Transverse colon (tissue), 4 donors: ENCODE data around the gene CKB.

Experiments used
- POLR2A ChIP-seq: fragments of 450-650 bp; IDR thresholded peaks from one replicate; pipeline ENCODE4 v1.6.1; 2016; ENCODE audit warnings: antibody characterized with exemption, mild to moderate bottlenecking, moderate library complexity
- POLR2AphosphoS5 ChIP-seq, 3 donors: sonication (generic); formaldehyde crosslinking; IDR thresholded peaks; one replicate each; pipeline ENCODE4 v1.6.1; 2016; ENCODE audit warnings: antibody characterized with exemption in 3 of 3
- TF ChIP-seq, protein P1 (sequence below), 5 experiments: fragments of 200-600 bp in 3 of 5; fragments of 450-650 bp in 2 of 5; sonication (generic) in 3 of 5; IDR thresholded peaks; 1 replicate in 2 of 5; 2 replicates in 3 of 5; pipeline ENCODE4 v1.5.1; 2016 to 2017; ENCODE audit warnings: antibody characterized with exemption in 5 of 5, inconsistent platforms in 3 of 5, mild to moderate bottlenecking in 2 of 5, moderate library complexity in 1 of 5

DNA sequence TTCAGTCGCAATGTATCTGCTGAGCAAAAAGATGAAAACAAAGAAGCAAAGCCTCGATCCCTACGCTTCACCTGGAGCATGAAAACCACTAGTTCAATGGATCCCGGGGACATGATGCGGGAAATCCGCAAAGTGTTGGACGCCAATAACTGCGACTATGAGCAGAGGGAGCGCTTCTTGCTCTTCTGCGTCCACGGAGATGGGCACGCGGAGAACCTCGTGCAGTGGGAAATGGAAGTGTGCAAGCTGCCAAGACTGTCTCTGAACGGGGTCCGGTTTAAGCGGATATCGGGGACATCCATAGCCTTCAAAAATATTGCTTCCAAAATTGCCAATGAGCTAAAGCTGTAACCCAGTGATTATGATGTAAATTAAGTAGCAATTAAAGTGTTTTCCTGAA lies 19.8 kb downstream of the CKB start:
- TF ChIP-seq, protein P1, sequence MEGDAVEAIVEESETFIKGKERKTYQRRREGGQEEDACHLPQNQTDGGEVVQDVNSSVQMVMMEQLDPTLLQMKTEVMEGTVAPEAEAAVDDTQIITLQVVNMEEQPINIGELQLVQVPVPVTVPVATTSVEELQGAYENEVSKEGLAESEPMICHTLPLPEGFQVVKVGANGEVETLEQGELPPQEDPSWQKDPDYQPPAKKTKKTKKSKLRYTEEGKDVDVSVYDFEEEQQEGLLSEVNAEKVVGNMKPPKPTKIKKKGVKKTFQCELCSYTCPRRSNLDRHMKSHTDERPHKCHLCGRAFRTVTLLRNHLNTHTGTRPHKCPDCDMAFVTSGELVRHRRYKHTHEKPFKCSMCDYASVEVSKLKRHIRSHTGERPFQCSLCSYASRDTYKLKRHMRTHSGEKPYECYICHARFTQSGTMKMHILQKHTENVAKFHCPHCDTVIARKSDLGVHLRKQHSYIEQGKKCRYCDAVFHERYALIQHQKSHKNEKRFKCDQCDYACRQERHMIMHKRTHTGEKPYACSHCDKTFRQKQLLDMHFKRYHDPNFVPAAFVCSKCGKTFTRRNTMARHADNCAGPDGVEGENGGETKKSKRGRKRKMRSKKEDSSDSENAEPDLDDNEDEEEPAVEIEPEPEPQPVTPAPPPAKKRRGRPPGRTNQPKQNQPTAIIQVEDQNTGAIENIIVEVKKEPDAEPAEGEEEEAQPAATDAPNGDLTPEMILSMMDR (IDR thresholded peaks at IDR 0.05) = no peak
- TF ChIP-seq POLR2A = no peak
- TF ChIP-seq POLR2AphosphoS5 (IDR thresholded peaks at IDR 0.05) = no peak
